Activated T-helper 2 cell treated with anti-CD3 and anti-CD28 coated beads, Interferon-gamma antibody, Interleukin-2, Interleukin-4, amounts not matched to agents 10 μg/mL and 5 μg/mL and 100 μg/mL, durations not matched to agents 14 hours and 24 hours and 36 hours (primary cell): ENCODE data around the gene STK17B. TPM values are rescaled to one million over a fixed set of nuclear protein-coding genes. Genes with fewer than 3 reads are reported as not detected.
A peak's percentile ranks its signal among the peaks of the same experiment; 100 is the strongest.
"Not testable (repeated sequence)": the region's sequence is repeated elsewhere in the genome, so short reads cannot be mapped to it uniquely, and the experiment has no call there.

Experiments used
- DNase-seq: peaks from one replicate; pipeline ENCODE4 v3.0.0; 2021; ENCODE audit warnings: low spot score
- H3K27ac Mint-ChIP-seq: one replicate; pipeline ENCODE4 v1.8.0; 2021; ENCODE audit warnings: mixed read lengths
- H3K27me3 Mint-ChIP-seq: one replicate; pipeline ENCODE4 v1.8.0; 2021; ENCODE audit warnings: low read depth, mixed read lengths
- H3K36me3 Mint-ChIP-seq: one replicate; pipeline ENCODE4 v1.8.0; 2021; ENCODE audit warnings: low read depth, mixed read lengths
- H3K4me1 Mint-ChIP-seq: one replicate; pipeline ENCODE4 v1.8.0; 2021; ENCODE audit warnings: low read depth, mixed read lengths
- H3K4me3 Mint-ChIP-seq: one replicate; pipeline ENCODE4 v1.8.0; 2021; ENCODE audit warnings: low read depth, mild to moderate bottlenecking, moderate library complexity, mixed read lengths
- H3K9me3 Mint-ChIP-seq: one replicate; pipeline ENCODE4 v1.8.0; 2021; ENCODE audit warnings: mixed read lengths
- intact Hi-C: fragments of 100-400 bp; cut with micrococcal nuclease; formaldehyde crosslinking; loops from one replicate; pipeline ENCODE4 v1.15.1; 2023
- total RNA-seq: library from RNA; stranded (reverse); gene quantifications from 2 replicates; pipeline ENCODE4 v1.2.3, GENCODE V29; 2022

The STK17B gene
- total RNA-seq, 1 donor from 2014 or later = 178 TPM

DNA sequence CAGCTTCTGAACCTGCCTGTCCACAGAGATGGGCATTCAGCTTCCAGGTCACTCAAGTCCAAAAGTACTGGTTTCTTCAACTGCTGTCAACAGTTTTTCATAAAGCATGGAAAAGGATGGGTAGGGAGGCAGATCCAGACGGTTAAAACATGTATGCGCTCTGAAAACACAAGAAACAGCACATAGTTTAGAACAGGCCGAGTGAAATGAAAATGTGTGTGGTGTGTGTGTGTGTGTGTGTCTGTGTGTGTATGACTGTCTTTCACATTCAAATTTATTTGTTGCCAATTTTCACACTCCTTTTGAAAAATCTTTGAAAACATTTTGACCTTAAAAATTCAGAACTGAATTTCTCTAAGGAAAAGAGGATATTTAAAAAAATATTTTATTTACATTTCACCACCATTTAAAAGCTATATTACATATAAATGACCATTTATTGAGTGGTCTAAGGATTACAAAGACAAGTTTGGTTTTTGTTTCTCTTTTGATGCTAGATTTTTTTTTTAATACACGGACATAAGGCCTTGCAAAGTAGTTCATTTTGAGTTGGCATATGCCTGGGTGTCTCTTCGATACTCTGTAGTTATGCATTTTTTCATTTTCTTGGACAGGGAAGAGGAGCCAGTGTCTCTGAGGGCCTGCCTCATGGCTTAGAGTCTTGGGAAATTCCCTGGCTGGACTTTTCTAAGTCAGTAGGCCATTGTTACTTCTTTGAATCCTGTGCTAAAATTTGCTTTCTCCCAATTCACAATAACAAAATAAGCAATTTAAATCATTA, 30.0 kb upstream of the STK17B start:
- H3K4me1 Mint-ChIP-seq = peaks cover 40% of the 10 kb centered on the region
- peak overlapping the region; percentile 80 for H3K27ac Mint-ChIP-seq
- H3K4me3 Mint-ChIP-seq = peak overlapping the region; percentile 34
- no peaks in the 10 kb centered on the region for H3K9me3 Mint-ChIP-seq
- peaks cover 3% of the 10 kb centered on the region for H3K36me3 Mint-ChIP-seq
- no peak for DNase-seq
- intact Hi-C loops = loop anchor here (2.0 to 5.0 kb wide), 2 partner anchors 41 to 75 kb away; no protein-coding TSS in a partner anchor
- no peaks in the 10 kb centered on the region for H3K27me3 Mint-ChIP-seq

GRCh38 chr2:196200557-196200956, 29.2 kb upstream of the STK17B start:
- Mint-ChIP-seq H3K9me3 (no peaks in the 10 kb centered on the region), H3K4me1 (peaks cover 44% of the 10 kb centered on the region), H3K4me3 (peak overlapping the region; percentile 26), H3K27ac (peak overlapping the region; percentile 75), H3K27me3 (no peaks in the 10 kb centered on the region), H3K36me3 (peaks cover 8% of the 10 kb centered on the region)
- peak; percentile 34 for DNase-seq
- intact Hi-C loops = loop anchor here (1.0 to 5.0 kb wide), 6 partner anchors 11 to 76 kb away; no protein-coding TSS in a partner anchor

- Mint-ChIP-seq H3K9me3 (peaks cover 12% of the 10 kb centered on the region), H3K27me3 (no peaks in the 10 kb centered on the region), H3K36me3 (peaks cover 24% of the 10 kb centered on the region), H3K4me1 (peaks cover 48% of the 10 kb centered on the region), H3K27ac (no peak overlapping the region), H3K4me3 (no peak overlapping the region)
- intact Hi-C loops = no loop called here
- DNase-seq = no peak
Observed at GRCh38 chr2:196195758-196196157, 24.4 kb upstream of the STK17B start.

- H3K36me3 Mint-ChIP-seq = peaks cover 27% of the 10 kb centered on the region
Observed at GRCh38 chr2:196195302-196195701, 23.9 kb upstream of the STK17B start.

DNA sequence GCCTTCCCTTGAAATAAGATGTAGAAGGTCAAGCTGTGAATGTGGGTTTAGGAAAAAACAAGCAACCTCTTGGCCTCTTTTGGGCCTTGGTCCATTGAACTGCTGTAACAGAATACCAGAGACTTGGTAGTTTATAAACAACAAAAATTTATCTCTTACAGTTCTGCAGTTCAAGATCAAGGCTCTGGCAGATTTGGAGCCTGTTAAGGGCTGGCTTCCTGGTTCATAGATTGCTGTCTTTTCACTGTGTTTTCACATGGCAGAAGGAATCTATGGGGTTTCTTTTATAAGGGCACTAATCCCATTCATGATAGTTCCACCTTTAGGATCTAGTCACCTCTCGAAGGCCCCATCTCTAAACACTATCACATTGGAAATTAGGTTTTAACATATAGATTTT, 20.2 kb upstream of the STK17B start:
- Mint-ChIP-seq H3K4me1 (peaks cover 45% of the 10 kb centered on the region), H3K27me3 (no peaks in the 10 kb centered on the region), H3K27ac (no peak overlapping the region), H3K4me3 (no peak overlapping the region), H3K36me3 (peaks cover 35% of the 10 kb centered on the region), H3K9me3 (peaks cover 20% of the 10 kb centered on the region)
- DNase-seq = no peak
- intact Hi-C loops = no loop called here

More at GRCh38 chr2:196195302-196195701, 23.9 kb upstream of the STK17B start:
- intact Hi-C loops = no loop called here
- Mint-ChIP-seq H3K4me3 (no peak overlapping the region), H3K27me3 (no peaks in the 10 kb centered on the region), H3K4me1 (peaks cover 48% of the 10 kb centered on the region), H3K27ac (no peak overlapping the region), H3K9me3 (peaks cover 15% of the 10 kb centered on the region)
- DNase-seq = no peak

- intact Hi-C loops = no loop called here
- peaks cover 55% of the 10 kb centered on the region for H3K4me1 Mint-ChIP-seq
- no peaks in the 10 kb centered on the region for H3K27me3 Mint-ChIP-seq
- H3K36me3 Mint-ChIP-seq = peaks cover 23% of the 10 kb centered on the region
- H3K9me3 Mint-ChIP-seq = peaks cover 25% of the 10 kb centered on the region
- DNase-seq = no peak
- no peak overlapping the region for H3K4me3 Mint-ChIP-seq
- H3K27ac Mint-ChIP-seq = no peak overlapping the region
Observed at GRCh38 chr2:196187898-196188458, 16.6 kb upstream of the STK17B start.

- intact Hi-C loops, DNase-seq, H3K27ac Mint-ChIP-seq, H3K27me3 Mint-ChIP-seq, H3K4me3 Mint-ChIP-seq: not testable (repeated sequence)
- H3K4me1 Mint-ChIP-seq = peaks cover 58% of the 10 kb centered on the region
- H3K9me3 Mint-ChIP-seq = peaks cover 19% of the 10 kb centered on the region
- H3K36me3 Mint-ChIP-seq = peaks cover 20% of the 10 kb centered on the region
Observed at GRCh38 chr2:196187175-196187700, 15.9 kb upstream of the STK17B start.

DNA sequence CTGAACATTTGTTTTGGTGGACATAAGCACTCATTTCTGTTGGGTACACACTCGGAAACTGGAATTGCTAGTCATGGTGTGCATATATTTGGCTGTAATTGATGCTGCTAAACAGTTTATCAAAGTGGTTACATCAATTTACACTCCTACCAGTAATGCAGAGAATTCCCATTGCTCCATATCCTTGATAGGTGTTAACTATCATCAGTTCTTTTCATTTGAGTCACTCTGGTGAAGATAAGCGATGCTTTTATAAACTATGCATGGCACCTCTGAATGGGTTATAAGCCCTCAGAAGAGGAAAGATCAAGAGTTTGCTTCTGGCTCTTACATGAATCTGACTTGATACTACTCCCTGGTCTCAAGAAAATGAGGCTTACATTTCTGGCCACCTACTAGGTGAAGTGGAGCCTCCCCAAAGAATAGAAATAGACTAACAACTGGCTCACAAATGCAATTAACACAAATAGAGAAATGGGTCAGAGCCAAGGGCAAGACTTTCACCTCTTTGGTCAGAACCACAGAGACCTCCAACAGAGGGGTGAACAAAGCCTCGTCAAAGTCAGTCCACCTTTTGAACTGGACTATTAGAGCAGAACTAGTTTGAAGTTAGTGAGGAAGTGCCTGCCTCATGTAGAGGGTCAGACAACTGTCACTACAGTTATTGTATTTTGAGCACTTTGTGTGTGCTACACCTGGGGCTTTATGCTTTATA, 15.0 kb upstream of the STK17B start:
- intact Hi-C loops = no loop called here
- no peak for DNase-seq
- Mint-ChIP-seq H3K36me3 (peaks cover 17% of the 10 kb centered on the region), H3K27ac (no peak overlapping the region), H3K4me1 (peaks cover 59% of the 10 kb centered on the region), H3K9me3 (peaks cover 15% of the 10 kb centered on the region), H3K27me3 (no peaks in the 10 kb centered on the region), H3K4me3 (no peak overlapping the region)

- intact Hi-C loops = no loop called here
- peaks cover 16% of the 10 kb centered on the region for H3K36me3 Mint-ChIP-seq
- no peak for DNase-seq
- no peak overlapping the region for H3K4me3 Mint-ChIP-seq
- H3K9me3 Mint-ChIP-seq = peaks cover 12% of the 10 kb centered on the region
- no peaks in the 10 kb centered on the region for H3K27me3 Mint-ChIP-seq
- H3K4me1 Mint-ChIP-seq = peaks cover 59% of the 10 kb centered on the region
- H3K27ac Mint-ChIP-seq = peak overlapping the region; percentile 96
Observed at GRCh38 chr2:196184921-196185320, 13.5 kb upstream of the STK17B start.

- peak overlapping the region; percentile 74 for H3K4me3 Mint-ChIP-seq
- H3K36me3 Mint-ChIP-seq = peaks cover 16% of the 10 kb centered on the region
- intact Hi-C loops = loop anchor here (1.0 kb wide), 2 partner anchors 17 to 28 kb away; no protein-coding TSS in a partner anchor
- DNase-seq = no peak
- H3K9me3 Mint-ChIP-seq = peaks cover 12% of the 10 kb centered on the region
- peak overlapping the region; percentile 96 for H3K27ac Mint-ChIP-seq
- H3K4me1 Mint-ChIP-seq = peaks cover 61% of the 10 kb centered on the region
- no peaks in the 10 kb centered on the region for H3K27me3 Mint-ChIP-seq
Observed at GRCh38 chr2:196183528-196184231, 12.3 kb upstream of the STK17B start.

- intact Hi-C loops = loop anchor here (1.0 kb wide), 2 partner anchors 17 to 28 kb away; no protein-coding TSS in a partner anchor
- Mint-ChIP-seq H3K9me3 (peaks cover 12% of the 10 kb centered on the region), H3K4me1 (peaks cover 66% of the 10 kb centered on the region)
Observed at GRCh38 chr2:196183172-196183473, 11.7 kb upstream of the STK17B start.

DNA sequence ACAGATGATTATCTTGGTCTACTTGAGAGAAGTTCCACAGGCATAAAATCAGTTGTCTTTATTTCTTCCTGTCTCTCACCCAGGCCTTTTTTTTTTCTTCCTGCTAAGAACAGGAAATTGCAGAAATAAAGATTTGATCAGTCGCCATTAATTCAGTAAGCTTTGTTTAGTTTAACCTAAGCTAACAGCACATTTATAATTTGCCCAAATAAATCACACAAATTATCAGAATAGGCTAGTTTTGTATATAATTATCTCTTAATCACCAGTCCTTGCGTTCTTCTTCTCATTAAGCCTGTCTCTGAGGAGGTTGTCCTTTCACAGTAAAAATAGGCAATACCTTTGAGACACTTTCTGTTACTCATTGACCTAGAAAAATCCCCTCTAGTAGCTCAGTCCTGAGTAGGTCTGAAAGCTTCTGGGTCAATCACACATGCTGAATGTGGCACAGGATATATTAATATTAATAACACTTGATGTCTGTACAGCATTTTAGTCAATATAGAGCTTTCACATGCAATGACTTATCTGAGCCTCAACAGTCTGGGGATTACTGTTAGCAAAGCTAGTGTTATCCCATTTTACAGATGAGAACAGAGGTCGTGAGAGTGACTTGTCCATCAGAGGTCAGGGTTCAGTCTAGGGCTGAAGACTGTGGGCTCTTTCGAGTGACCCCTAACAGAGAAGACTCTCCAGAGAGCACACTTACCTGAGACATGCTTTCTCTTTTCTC, 11.2 kb upstream of the STK17B start:
- intact Hi-C loops = loop anchor here (1.0 kb wide), 2 partner anchors 18 to 29 kb away; no protein-coding TSS in a partner anchor
- no peak for DNase-seq
- Mint-ChIP-seq H3K4me1 (peaks cover 68% of the 10 kb centered on the region), H3K27me3 (no peaks in the 10 kb centered on the region), H3K36me3 (peaks cover 15% of the 10 kb centered on the region), H3K4me3 (peak overlapping the region; percentile 74), H3K9me3 (peaks cover 12% of the 10 kb centered on the region), H3K27ac (peak overlapping the region; percentile 96)

More at GRCh38 chr2:196183172-196183473, 11.7 kb upstream of the STK17B start:
- Mint-ChIP-seq H3K27me3 (no peaks in the 10 kb centered on the region), H3K27ac (peak overlapping the region; percentile 96), H3K36me3 (peaks cover 16% of the 10 kb centered on the region), H3K4me3 (peak overlapping the region; percentile 74)
- DNase-seq = no peak
